Measurements from ENCODE around the gene MTFR1L. TPM values are rescaled to one million over a fixed set of nuclear protein-coding genes. Genes with fewer than 3 reads are reported as not detected.

Gene MTFR1L
- total and polyA plus RNA-seq, 9 of the 15 experiments (the other 6 are each of a cell fraction or from before 2014, with no cell fraction given) = 41.4 to 98.5 (median 53.7) TPM

- TF ChIP-seq, protein P1, sequence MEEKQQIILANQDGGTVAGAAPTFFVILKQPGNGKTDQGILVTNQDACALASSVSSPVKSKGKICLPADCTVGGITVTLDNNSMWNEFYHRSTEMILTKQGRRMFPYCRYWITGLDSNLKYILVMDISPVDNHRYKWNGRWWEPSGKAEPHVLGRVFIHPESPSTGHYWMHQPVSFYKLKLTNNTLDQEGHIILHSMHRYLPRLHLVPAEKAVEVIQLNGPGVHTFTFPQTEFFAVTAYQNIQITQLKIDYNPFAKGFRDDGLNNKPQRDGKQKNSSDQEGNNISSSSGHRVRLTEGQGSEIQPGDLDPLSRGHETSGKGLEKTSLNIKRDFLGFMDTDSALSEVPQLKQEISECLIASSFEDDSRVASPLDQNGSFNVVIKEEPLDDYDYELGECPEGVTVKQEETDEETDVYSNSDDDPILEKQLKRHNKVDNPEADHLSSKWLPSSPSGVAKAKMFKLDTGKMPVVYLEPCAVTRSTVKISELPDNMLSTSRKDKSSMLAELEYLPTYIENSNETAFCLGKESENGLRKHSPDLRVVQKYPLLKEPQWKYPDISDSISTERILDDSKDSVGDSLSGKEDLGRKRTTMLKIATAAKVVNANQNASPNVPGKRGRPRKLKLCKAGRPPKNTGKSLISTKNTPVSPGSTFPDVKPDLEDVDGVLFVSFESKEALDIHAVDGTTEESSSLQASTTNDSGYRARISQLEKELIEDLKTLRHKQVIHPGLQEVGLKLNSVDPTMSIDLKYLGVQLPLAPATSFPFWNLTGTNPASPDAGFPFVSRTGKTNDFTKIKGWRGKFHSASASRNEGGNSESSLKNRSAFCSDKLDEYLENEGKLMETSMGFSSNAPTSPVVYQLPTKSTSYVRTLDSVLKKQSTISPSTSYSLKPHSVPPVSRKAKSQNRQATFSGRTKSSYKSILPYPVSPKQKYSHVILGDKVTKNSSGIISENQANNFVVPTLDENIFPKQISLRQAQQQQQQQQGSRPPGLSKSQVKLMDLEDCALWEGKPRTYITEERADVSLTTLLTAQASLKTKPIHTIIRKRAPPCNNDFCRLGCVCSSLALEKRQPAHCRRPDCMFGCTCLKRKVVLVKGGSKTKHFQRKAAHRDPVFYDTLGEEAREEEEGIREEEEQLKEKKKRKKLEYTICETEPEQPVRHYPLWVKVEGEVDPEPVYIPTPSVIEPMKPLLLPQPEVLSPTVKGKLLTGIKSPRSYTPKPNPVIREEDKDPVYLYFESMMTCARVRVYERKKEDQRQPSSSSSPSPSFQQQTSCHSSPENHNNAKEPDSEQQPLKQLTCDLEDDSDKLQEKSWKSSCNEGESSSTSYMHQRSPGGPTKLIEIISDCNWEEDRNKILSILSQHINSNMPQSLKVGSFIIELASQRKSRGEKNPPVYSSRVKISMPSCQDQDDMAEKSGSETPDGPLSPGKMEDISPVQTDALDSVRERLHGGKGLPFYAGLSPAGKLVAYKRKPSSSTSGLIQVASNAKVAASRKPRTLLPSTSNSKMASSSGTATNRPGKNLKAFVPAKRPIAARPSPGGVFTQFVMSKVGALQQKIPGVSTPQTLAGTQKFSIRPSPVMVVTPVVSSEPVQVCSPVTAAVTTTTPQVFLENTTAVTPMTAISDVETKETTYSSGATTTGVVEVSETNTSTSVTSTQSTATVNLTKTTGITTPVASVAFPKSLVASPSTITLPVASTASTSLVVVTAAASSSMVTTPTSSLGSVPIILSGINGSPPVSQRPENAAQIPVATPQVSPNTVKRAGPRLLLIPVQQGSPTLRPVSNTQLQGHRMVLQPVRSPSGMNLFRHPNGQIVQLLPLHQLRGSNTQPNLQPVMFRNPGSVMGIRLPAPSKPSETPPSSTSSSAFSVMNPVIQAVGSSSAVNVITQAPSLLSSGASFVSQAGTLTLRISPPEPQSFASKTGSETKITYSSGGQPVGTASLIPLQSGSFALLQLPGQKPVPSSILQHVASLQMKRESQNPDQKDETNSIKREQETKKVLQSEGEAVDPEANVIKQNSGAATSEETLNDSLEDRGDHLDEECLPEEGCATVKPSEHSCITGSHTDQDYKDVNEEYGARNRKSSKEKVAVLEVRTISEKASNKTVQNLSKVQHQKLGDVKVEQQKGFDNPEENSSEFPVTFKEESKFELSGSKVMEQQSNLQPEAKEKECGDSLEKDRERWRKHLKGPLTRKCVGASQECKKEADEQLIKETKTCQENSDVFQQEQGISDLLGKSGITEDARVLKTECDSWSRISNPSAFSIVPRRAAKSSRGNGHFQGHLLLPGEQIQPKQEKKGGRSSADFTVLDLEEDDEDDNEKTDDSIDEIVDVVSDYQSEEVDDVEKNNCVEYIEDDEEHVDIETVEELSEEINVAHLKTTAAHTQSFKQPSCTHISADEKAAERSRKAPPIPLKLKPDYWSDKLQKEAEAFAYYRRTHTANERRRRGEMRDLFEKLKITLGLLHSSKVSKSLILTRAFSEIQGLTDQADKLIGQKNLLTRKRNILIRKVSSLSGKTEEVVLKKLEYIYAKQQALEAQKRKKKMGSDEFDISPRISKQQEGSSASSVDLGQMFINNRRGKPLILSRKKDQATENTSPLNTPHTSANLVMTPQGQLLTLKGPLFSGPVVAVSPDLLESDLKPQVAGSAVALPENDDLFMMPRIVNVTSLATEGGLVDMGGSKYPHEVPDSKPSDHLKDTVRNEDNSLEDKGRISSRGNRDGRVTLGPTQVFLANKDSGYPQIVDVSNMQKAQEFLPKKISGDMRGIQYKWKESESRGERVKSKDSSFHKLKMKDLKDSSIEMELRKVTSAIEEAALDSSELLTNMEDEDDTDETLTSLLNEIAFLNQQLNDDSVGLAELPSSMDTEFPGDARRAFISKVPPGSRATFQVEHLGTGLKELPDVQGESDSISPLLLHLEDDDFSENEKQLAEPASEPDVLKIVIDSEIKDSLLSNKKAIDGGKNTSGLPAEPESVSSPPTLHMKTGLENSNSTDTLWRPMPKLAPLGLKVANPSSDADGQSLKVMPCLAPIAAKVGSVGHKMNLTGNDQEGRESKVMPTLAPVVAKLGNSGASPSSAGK (IDR thresholded peaks at IDR 0.05) = no peak
- TF ChIP-seq PHB2 (IDR thresholded peaks at IDR 0.05; ENCODE audit: low read depth) (peak; percentile 66; the same call in 1 of the 2 replicates), CUX1 (CRISPR knock-in tag; IDR thresholded peaks at IDR 0.05) (no peak), ZNF584 (CRISPR knock-in tag; IDR thresholded peaks at IDR 0.05; ENCODE audit: low read depth) (no peak), HDAC1 (IDR thresholded peaks at IDR 0.05) (peak in 1 of 2 experiments; percentile 89; a peak in 2 of 4 replicates), ATF1 (CRISPR knock-in tag; IDR thresholded peaks at IDR 0.05) (no peak), ATF1 (tag; IDR thresholded peaks at IDR 0.05) (peak; percentile 40; the same call in 1 of the 2 replicates), ZNF586 (CRISPR knock-in tag; conservative IDR thresholded peaks at IDR 0.05) (no peak)
These were observed 41.8 kb downstream of the MTFR1L start (continued) for GRCh38 chr1:25861316-25862286.
